Prostate gland (tissue), 2 donors: ENCODE results near the gene RPRD1B.

Experiments
- CTCF ChIP-seq, 4 experiments: fragments of 200-600 bp in 2 of 4; fragments of 450-650 bp in 2 of 4; sonication (generic) in 2 of 4; IDR thresholded peaks; 1 replicate in 3 of 4; 2 replicates in 1 of 4; pipeline ENCODE4 v1.5.1; 2016 to 2019; ENCODE audit warnings: antibody characterized with exemption in 4 of 4, mild to moderate bottlenecking in 2 of 4, moderate library complexity in 2 of 4
- POLR2A ChIP-seq: fragments of 450-650 bp; IDR thresholded peaks from one replicate; pipeline ENCODE4 v1.6.1; 2016; ENCODE audit warnings: antibody characterized with exemption, mild to moderate bottlenecking
- POLR2AphosphoS5 ChIP-seq: sonication (generic); formaldehyde crosslinking; IDR thresholded peaks from one replicate; pipeline ENCODE4 v1.6.1; 2017; ENCODE audit warnings: antibody characterized with exemption

GRCh38 chr20:38072898-38073297 is 39.4 kb downstream of the RPRD1B start:
- TF ChIP-seq POLR2A, result no peak
- TF ChIP-seq CTCF (IDR thresholded peaks at IDR 0.05), result no peak
- no peak for TF ChIP-seq POLR2AphosphoS5
